Breast epithelium (tissue), 3 donors: Measurements from ENCODE around the gene PLEKHH1.
A peak's percentile ranks its signal among the peaks of the same experiment; 100 is the strongest.

ENCODE experiments used
- CTCF ChIP-seq, 3 donors: fragments of 450-650 bp; IDR thresholded peaks; one replicate each; pipeline ENCODE4 v1.5.1; 2016 to 2017; ENCODE audit warnings: antibody characterized with exemption in 3 of 3, mild to moderate bottlenecking in 3 of 3, moderate library complexity in 3 of 3
- POLR2AphosphoS5 ChIP-seq, 3 donors: sonication (generic); formaldehyde crosslinking; IDR thresholded peaks; one replicate each; pipeline ENCODE4 v1.6.1; 2017; ENCODE audit warnings: antibody characterized with exemption in 3 of 3

GRCh38 chr14:67583711-67584644 lies 50.9 kb downstream of the PLEKHH1 start:
- no peak for TF ChIP-seq POLR2AphosphoS5 (IDR thresholded peaks at IDR 0.05)
- peak in 2 of 3 donors; percentile 39 to 55 for TF ChIP-seq CTCF (IDR thresholded peaks at IDR 0.05)
